HK-2 (cell line): Measurements from ENCODE around the gene IFITM1.
"Not testable (repeated sequence)": the region's sequence is repeated elsewhere in the genome, so short reads cannot be mapped to it uniquely, and the experiment has no call there.

Source experiments
- DNase-seq: peaks from one replicate; pipeline ENCODE4 v3.0.0-alpha.2; 2018; ENCODE audit not compliant: unreplicated experiment

The IFITM1 gene

DNA sequence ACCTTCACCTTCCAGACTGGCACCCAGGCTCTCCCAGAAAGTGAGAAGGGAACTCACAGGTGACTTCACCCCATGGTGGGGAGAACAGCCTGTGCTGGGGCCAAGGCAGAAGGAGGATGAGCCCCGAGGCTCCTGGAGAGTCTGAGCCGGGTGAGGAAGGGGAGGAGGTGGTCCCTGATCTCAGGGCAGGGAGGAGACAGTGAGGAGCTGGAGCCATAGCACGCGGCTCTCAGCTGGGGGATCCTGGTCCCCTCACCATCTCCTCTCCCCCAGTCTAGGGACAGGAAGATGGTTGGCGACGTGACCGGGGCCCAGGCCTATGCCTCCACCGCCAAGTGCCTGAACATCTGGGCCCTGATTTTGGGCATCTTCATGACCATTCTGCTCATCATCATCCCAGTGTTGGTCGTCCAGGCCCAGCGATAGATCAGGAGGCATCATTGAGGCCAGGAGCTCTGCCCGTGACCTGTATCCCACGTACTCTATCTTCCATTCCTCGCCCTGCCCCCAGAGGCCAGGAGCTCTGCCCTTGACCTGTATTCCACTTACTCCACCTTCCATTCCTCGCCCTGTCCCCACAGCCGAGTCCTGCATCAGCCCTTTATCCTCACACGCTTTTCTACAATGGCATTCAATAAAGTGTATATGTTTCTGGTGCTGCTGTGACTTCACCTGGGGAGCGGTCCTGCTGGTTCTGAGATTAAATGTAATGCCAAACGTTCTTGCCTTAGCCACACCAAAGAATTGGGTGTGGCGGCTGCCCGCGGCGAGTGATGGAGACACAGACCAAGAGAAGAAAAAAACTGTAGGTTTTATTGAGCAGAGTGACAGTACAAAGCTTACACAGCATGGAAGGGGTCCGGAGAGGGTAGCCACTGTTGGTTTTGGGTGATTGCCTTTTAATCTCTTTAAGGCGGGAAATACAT lies 4.8 kb upstream of the IFITM1 start:
- not testable (repeated sequence) for DNase-seq

DNA sequence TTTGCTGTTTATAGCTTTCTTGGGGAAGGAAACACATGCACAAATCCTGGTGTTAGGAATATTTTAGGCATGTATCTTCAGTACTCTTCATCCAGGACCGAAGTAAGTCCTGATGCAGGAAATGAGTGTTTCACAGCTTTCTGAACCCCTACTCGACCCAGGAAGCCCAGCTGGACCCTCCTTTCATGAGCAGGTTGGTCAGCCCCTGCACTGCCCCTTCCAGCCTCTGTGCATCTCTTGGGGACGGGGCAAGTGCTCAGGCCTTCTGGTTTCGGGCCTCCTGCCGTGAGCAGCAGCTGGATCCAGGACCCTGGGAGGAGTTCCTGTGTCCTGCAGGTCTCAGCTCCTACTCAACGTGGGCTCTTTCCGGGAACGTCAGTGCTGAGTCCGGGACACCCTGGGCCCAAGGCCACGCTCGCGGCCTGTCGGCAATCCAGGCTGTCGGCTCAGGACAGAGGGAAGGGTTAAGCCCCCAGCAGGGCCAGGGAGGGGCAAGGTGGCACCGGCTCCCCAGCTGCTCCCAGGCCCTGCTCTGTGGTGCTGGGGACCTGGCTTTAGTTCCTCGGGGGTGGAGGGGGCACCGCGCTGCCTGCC lies 3.8 kb upstream of the IFITM1 start:
- DNase-seq, result not testable (repeated sequence)

DNA sequence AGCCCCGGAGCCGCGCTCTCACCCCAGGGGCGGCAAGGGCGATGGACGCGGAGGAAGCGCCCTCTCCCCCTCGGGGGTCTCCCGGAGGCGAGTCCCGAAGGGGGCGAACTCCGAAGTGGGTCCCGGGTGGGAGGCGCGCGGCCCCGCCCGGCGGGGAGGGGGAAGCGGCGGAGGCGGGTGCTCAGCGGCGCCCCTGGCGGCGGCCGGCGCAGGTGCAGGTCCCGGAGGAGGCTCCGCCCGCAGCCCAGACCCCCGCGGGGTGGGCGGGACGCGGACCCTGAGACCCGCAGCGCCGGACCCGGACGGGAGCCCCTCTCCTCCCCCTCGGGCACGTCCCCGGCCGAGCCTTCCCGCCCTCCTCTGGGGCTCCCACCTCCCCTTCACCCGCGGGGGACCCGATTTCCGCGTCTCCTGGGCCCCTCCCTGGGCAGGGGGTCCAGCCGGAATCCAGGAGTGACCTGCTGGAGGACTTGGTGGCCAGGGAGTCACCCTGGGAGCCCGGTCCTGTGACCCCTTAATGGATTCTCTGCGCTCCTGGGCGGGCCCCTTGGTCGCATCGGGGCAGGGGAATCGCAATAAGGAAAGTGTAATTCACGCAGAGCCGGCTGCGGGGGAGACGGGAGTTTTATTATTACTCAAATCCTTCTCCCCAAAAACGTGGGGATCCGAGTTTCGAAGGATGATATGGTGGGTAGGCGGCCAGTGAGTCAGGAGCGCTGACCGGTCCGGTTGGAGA lies 2.7 kb upstream of the IFITM1 start:
- DNase-seq, result not testable (repeated sequence)

DNA sequence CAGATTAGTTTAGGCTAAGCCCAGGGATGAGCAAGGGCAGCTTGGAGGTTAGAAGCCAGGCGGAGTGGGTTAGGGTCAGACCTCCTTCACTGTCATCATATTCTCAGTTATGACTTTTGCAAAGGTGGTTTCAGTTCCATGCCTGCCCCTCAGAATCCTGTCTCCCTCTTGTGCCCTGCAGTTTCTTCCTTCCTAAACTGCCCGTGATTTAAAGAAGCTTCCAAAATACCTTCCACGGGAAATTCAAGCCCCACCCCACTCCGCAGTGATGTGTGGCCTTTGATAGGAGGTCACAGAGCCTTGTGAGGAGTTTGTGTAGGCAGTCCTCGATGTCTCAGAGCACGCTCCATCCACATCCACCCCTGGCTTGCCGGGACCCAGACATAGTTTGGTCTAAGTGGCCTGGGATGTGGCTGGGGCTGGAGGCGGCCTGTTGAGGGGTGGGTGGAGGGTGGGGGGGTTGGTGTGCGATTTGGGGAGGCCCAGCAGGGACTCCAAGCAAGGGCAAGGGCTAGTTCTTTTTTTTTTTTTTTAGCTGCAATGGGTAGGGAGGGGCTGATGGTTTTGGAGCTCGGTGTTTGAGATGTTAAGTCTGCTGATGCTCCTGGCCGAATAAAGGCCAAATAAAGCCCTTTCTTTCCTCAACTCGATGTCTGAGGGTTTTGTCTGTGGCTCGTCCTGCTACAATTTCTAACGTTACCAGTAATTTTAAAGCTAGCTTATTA lies 1.6 kb upstream of the IFITM1 start:
- no peak for DNase-seq

DNA sequence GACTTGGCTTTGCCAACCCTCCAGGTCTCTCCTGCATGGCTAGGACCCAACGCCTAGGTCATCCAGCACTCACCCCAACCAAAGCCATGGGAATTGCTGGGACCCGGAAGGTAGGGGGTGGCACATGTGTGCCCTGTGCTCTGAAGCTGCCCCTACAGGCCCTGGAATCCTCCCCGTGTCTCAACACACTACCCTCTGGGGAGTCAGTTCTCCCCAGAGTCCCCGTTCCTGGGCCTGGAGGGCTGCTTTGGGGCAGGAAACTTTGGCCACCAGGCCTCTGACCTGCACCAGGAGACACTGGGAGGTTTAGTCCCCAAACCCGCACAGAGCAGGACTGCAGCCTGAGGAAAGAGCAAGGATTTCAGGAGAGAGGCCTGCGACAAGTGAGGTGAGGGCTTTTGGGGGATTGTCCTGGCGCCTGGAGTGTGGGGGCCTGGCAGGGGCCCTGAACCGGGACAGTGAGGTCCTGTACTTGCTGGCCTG lies 495 bp upstream of the IFITM1 start:
- no peak for DNase-seq

DNA sequence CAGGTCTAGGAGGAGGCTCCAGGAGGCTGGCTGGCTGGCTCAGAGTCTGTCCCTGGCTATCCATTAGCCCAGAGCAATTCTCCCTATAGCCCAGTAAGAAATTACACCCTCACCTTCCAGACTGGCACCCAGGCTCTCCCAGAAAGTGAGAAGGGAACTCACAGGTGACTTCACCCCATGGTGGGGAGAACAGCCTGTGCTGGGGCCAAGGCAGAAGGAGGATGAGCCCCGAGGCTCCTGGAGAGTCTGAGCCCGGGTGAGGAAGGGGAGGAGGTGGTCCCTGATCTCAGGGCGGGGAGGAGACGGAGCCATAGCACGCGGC lies 675 bp downstream of the IFITM1 start:
- not testable (repeated sequence) for DNase-seq

DNA sequence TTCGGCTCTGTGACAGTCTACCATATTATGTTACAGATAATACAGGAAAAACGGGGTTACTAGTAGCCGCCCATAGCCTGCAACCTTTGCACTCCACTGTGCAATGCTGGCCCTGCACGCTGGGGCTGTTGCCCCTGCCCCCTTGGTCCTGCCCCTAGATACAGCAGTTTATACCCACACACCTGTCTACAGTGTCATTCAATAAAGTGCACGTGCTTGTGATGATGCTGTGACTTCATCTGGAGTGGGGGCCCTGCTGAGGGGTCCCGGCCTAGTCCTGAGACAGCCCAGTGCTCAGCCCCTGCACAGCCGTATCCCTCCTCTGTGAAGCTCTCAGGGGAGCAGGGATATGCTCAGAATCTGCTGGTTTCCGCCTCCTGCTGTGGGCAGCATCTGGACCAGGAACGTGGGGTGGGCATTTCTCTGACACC lies 1.2 kb downstream of the IFITM1 start:
- DNase-seq, result no peak

DNA sequence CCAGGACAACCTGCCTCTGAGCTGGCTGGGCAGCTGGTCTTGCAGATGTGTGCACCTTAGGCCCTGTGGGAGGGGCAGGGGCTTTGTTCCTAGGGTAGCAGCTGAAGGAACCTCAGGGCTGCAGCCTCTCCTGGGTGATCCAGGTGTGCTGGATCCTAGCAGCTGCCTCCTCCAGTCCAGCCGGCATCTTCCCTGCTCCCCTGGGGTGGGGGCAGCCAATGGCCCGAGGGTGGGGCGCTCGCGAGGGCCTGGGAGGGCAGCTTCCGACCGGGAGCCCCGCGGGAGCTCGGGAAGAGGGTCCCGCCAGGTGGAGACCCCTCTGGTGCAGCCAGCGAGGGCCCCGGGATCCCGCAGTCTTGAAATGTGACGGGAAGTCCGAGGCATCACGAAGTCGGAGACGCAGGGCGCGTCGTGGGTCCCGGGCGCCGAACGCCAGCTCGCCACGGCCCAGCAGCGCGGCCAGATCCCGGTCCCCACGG lies 1.7 kb downstream of the IFITM1 start:
- no peak for DNase-seq

DNA sequence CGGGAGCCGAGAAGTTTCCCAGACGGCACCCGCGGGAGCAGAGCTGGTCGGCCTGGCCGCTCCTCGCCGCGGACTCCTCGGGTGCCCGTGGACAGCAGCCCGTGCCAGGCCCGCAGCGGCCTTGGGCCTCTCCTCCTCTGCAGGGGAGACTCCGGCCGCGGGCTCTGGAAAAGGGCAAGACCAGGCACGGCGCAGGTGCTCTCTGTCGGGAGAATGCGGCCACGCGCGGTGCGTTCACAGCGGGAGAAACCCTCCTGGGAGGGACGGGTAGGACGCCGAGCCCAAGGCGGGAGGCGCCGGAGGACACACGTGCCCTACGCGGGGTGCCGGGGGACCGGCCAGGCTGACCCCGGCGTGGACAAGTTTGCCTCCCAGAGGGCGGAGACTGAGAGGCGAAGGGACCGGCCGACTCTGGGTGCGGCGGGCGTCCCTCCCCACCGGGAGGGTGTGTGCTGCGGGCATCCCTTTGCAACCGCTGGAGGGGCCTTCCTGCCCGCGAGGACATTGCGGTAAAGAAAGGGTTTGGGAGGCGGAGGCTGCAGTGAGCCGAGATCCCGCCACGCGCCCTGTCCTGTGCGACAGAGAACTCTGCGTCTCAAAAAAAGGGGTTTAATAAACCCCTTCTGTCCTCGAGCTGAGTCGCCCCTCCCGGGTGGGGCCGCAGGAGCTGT lies 2.3 kb downstream of the IFITM1 start:
- DNase-seq, result no peak

DNA sequence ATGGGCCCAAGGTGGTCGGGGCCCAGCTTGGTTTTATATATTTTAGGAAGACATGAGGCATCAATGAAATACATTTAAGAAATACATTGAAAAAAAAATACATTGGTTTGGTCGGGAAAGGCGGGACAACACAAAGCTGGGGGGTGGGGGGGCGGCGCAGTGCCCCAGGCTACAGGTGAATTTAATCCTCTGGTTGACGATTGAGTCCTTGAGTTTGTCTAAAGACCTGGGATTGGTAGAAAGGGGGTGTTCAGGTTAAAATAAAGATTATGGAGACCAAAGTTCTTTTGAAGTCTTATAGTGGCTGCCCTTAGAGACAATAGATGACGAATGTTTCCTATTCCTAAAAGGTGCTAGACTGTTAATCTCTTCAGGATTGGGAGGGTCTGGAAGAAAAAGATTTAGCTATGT lies 3.1 kb downstream of the IFITM1 start:
- no peak for DNase-seq

DNA sequence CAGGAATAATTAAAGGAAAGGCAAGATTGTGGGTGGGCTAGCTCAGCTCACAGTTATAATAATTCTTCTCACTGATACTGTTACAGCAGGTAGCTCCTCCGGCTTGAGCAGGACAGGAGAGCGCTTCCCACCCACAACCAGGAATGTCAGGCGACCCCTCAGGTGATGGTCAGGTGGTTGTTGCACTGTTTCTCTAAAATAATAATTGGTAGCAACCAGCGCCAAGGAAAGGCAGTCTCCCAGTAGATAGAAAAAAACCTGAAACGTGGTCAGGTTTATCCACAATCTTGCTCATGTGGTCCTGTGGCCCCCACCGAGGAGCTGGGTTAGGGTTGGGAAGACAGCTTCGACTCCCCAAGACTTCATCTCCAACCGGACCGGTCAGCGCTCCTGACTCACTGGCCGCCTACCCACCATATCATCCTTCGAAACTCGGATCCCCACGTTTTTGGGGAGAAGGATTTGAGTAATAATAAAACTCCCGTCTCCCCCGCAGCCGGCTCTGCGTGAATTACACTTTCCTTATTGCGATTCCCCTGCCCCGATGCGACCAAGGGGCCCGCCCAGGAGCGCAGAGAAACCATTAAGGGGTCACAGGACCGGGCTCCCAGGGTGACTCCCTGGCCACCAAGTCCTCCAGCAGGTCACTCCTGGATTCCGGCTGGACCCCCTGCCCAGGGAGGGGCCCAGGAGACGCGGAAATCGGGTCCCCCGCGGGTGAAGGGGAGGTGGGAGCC lies 4.0 kb downstream of the IFITM1 start:
- not testable (repeated sequence) for DNase-seq

DNA sequence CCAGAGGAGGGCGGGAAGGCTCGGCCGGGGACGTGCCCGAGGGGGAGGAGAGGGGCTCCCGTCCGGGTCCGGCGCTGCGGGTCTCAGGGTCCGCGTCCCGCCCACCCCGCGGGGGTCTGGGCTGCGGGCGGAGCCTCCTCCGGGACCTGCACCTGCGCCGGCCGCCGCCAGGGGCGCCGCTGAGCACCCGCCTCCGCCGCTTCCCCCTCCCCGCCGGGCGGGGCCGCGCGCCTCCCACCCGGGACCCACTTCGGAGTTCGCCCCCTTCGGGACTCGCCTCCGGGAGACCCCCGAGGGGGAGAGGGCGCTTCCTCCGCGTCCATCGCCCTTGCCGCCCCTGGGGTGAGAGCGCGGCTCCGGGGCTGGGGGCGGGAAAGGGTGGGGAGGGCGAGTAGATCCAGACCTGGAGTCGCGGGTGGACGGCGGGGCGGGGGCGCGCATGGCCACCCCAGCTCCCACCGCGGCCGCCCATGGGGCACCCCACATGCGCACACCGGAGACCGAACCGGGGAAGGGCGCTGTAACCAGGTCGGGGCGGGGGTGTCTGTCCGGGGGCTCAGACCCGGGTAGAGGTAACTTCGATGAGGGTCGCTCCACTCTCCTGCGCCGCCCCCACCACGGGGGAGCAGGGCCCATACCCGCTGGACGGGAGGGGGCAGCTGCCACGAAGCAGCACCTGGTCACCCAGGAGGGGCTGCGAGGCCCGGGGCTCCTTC lies 4.7 kb downstream of the IFITM1 start:
- DNase-seq, result not testable (repeated sequence)

DNA sequence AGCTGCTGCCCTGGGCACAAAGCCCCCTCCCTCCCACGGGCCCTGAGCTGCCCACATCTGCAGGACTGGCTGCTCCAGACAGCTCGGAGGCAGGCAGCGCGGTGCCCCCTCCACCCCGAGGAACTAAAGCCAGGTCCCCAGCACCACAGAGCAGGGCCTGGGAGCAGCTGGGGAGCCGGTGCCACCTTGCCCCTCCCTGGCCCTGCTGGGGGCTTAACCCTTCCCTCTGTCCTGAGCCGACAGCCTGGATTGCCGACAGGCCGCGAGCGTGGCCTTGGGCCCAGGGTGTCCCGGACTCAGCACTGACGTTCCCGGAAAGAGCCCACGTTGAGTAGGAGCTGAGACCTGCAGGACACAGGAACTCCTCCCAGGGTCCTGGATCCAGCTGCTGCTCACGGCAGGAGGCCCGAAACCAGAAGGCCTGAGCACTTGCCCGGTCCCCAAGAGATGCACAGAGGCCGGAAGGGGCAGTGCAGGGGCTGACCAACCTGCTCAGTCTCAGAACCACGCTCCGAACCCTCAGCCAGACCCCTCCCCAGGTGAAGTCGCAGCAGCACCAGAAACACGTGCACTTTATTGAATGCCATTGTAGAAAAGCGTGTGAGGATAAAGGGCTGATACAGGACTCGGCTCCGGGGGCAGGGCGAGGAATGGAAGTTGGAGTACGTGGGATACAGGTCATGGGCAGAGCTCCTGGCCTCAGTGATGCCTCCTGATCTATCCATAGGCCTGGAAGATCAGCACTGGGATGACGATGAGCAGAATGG lies 5.5 kb downstream of the IFITM1 start:
- DNase-seq, result not testable (repeated sequence)

DNA sequence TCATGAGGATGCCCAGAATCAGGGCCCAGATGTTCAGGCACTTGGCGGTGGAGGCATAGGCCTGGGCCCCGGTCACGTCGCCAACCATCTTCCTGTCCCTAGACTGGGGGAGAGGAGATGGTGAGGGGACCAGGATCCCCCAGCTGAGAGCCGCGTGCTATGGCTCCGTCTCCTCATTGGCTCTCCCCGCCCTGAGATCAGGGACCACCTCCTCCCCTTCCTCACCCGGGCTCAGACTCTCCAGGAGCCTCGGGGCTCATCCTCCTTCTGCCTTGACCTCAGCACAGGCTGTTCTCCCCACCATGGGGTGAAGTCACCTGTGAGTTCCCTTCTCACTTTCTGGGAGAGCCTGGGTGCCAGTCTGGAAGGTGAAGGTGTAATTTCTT lies 6.0 kb downstream of the IFITM1 start:
- not testable (repeated sequence) for DNase-seq

DNA sequence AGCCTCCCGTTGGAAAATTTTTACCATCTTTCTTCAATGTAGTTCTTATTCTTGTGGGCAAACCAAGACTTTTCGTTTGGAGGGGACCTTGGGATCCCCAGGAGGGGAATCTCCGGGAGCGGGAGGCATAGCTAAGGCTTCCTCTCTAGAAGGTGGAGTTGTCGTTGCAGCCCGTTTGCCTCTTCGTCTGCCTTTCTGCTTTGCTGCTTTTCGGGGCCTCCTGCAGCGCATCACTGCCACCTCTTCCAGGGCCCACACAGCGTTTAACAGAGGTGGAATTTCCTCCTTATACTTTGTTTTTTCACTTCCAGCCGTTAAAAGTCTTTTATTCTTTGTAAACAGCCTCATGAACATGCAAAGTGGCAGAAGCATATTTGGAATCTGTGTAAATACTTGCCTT lies 10.3 kb downstream of the IFITM1 start:
- no peak for DNase-seq

DNA sequence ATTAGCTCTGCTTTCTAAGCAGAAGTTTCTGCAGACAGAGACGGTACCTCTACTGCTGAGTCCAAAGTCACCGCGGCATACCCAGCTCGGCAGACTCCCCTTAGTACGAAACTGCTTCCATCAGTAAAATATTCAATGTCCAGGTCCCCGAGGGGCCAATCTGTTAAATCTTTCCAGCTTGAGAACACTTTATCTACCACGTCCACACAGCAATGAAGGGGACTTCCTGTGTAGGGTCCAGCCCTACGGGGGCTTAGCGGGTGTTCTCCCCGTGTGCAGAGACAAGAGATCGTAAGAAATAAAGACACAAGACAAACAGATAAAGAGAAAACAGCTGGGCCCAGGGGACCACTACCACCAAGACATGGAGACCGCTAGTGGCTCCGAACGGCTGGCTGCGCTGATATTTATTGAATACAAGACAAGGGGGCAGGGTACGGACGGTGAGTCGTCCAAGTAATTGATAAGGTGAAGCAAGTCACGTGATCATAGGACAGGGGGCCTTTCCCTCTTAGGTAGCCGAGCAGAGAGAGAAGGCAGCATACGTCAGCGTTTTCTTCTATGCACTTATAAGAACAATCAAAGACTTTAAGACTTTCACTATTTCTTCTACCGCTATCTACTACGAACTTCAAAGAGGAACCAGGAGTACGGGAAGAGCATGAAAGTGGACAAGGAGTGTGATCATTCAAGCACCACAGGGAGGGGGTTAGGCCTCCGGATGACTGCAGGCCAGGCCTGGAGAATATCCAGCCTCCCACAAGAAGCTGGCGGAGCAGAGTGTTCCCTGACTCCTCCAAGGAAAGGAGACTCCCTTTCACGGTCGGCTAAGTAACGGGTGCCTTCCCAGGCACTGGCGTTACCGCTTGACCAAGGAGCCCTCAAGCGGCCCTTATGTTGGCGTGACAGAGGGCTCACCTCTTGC lies 11.0 kb downstream of the IFITM1 start:
- not testable (repeated sequence) for DNase-seq

DNA sequence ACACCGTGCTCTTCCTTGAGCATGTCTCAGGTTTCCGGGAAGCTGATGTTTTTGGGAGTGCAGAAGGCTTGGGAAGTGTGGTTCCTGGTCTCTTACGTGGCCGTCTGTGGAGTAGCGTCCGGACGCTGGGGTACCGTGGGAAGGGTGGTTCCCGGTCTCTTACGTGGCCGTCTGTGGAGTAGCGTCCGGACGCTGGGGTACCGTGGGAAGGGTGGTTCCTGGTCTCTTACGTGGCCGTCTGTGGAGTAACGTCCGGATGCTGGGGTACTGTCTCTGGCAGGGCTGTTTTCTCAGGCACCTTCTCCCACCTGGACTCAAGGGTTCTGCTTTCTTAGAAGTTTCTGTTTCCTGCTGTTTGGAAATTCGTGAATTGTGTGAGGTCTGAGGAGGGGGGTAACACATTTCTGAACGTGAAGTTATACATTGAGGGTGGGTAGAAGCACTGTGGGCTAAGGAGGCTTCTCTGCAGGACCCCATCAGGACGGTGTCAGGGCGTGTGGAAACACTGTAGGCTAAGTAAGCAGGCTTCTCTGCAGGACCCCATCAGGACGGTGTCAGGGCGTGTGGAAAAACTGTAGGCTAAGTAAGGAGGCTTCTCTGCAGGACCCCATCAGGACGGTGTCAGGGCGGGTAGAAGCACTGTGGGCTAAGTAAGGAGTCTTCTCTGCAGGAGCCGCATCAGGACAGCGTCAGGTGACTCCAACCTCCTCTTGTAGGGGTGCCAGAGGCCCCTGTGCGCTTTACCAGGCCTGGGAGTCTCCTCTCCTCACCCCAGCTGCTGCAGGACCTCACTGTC lies 12.2 kb downstream of the IFITM1 start:
- DNase-seq, result no peak
